Thyroid gland (tissue), 4 donors: Measurements from ENCODE around the gene PRPS1. TPM values are rescaled to one million over a fixed set of nuclear protein-coding genes. Genes with fewer than 3 reads are reported as not detected.

ENCODE experiments used
- DNase-seq, 2 donors: peaks; one replicate each; pipeline ENCODE4 v3.0.0-alpha.2; 2019
- H3K27ac ChIP-seq, 3 donors: fragments of 200-600 bp; sonication (generic); 1 replicate in 2 of 3; 2 replicates in 1 of 3; pipeline ENCODE4 v1.5.1; 2016 to 2019; ENCODE audit warnings: mild to moderate bottlenecking in 1 of 3, moderate library complexity in 1 of 3
- H3K27me3 ChIP-seq: fragments of 200-600 bp; sonication (generic); one replicate; pipeline ENCODE4 v1.5.1; 2019
- H3K36me3 ChIP-seq, 2 donors: fragments of 200-600 bp; sonication (generic); one replicate each; pipeline ENCODE4 v1.5.1; 2016 to 2019
- H3K4me1 ChIP-seq, 2 donors: fragments of 200-600 bp; sonication (generic); one replicate each; pipeline ENCODE4 v1.5.1; 2017 to 2019
- H3K4me3 ChIP-seq, 3 donors: fragments of 200-600 bp; sonication (generic); replicated peaks in 1 of 3; 1 replicate in 2 of 3; 2 replicates in 1 of 3; pipeline ENCODE4 v1.5.1; 2016; ENCODE audit warnings: mild to moderate bottlenecking in 1 of 3
- H3K9me3 ChIP-seq: fragments of 200-600 bp; sonication (generic); one replicate; pipeline ENCODE4 v1.5.1; 2017
- CTCF ChIP-seq, 6 experiments: fragments of 200-600 bp in 3 of 6; fragments of 450-650 bp in 3 of 6; sonication (generic) in 3 of 6; IDR thresholded peaks; one replicate each; pipeline ENCODE4 v1.5.1; 2016 to 2019; ENCODE audit warnings: antibody characterized with exemption in 6 of 6, mild to moderate bottlenecking in 2 of 6, inconsistent platforms in 1 of 6, moderate library complexity in 1 of 6
- POLR2A ChIP-seq, 2 donors: fragments of 450-650 bp; IDR thresholded peaks; one replicate each; pipeline ENCODE4 v1.6.1; 2017; ENCODE audit warnings: antibody characterized with exemption in 2 of 2, mild to moderate bottlenecking in 2 of 2, moderate library complexity in 1 of 2
- WGBS, 2 donors: methylation state at CpG; one replicate each; pipeline ENCODE4 v1.1.5; 2017; 5-methylcytosine and 5-hydroxymethylcytosine counted together
- intact Hi-C: fragments of 100-400 bp; cut with DNase I; formaldehyde crosslinking; loops from one replicate; pipeline ENCODE4 v1.15.1; 2023
- total RNA-seq, 4 donors: library from RNA; depleted of rRNA; stranded (reverse); fragments of >200 nt; gene quantifications; one replicate each; pipeline ENCODE4 v1.2.3, GENCODE V29; 2016

PRPS1 gene
- total RNA-seq, 4 donors from 2014 or later, result 45.1 to 69.6 (median 62.8) TPM

- intact Hi-C loops, result no loop called here
- H3K36me3 ChIP-seq, result no peaks in the 10 kb centered on the region
- 70 to 89% methylated on average over 6 to 7 of the region's 7 CpGs for WGBS, 2 donors
- H3K4me3 ChIP-seq, result no peak overlapping the region
- H3K9me3 ChIP-seq, result no peaks in the 10 kb centered on the region
- TF ChIP-seq POLR2A (IDR thresholded peaks at IDR 0.05) (no peak), CTCF (IDR thresholded peaks at IDR 0.05) (no peak)
- no peaks in the 10 kb centered on the region for H3K4me1 ChIP-seq
- H3K27ac ChIP-seq, result no peak overlapping the region
- DNase-seq, result no peak
- H3K27me3 ChIP-seq, result no peaks in the 10 kb centered on the region
These were observed 8.4 kb upstream of the PRPS1 start for GRCh38 chrX:107619885-107620322.

- no peak for TF ChIP-seq POLR2A (IDR thresholded peaks at IDR 0.05)
- no peak for TF ChIP-seq CTCF (IDR thresholded peaks at IDR 0.05)
- no peak for DNase-seq
- H3K4me1 ChIP-seq, result peaks cover 0 to 1% of the 10 kb centered on the region in 2 donors
- H3K36me3 ChIP-seq, result no peaks in the 10 kb centered on the region
- H3K27ac ChIP-seq, result no peak overlapping the region
- H3K27me3 ChIP-seq, result no peaks in the 10 kb centered on the region
- intact Hi-C loops, result no loop called here
- WGBS, 2 donors, result 100% methylated on average over 2 of the region's 2 CpGs
- no peaks in the 10 kb centered on the region for H3K9me3 ChIP-seq
- H3K4me3 ChIP-seq, result no peak overlapping the region
These were observed 3.4 kb upstream of the PRPS1 start for GRCh38 chrX:107624893-107625292.

- Histone ChIP-seq H3K4me3 (no peak overlapping the region), H3K27me3 (no peaks in the 10 kb centered on the region), H3K36me3 (no peaks in the 10 kb centered on the region), H3K27ac (no peak overlapping the region), H3K4me1 (peaks cover 0 to 10% of the 10 kb centered on the region in 2 donors), H3K9me3 (no peaks in the 10 kb centered on the region)
- no peak for DNase-seq
- WGBS, 2 donors, result 89 to 97% methylated on average over 5 of the region's 5 CpGs
- TF ChIP-seq CTCF (IDR thresholded peaks at IDR 0.05) (no peak), POLR2A (IDR thresholded peaks at IDR 0.05) (no peak)
- intact Hi-C loops, result no loop called here
These were observed 2.6 kb upstream of the PRPS1 start for GRCh38 chrX:107625739-107626138.

GRCh38 chrX:107626481-107626880, 1.8 kb upstream of the PRPS1 start:
- intact Hi-C loops, result no loop called here
- TF ChIP-seq POLR2A (IDR thresholded peaks at IDR 0.05), result no peak
- no peak for TF ChIP-seq CTCF (IDR thresholded peaks at IDR 0.05)
- no peak overlapping the region for H3K27ac ChIP-seq

DNA sequence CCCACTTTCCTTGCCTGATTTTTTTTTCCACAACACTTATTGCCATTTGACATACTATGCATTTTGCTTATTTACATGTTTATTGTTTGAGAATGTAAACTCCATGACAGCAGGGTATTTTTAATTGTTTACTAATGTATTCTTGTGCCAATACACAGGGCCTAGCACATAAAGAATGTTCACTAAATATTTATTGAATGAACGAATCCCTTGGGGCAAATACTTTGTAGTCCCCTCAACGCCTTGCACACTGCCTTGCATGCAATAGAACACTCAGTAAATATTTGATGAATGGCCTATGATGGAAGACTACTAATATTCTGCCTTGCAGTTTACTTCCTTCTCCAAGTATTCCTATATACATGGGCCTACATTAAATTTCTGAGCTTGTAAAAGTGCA, 1.4 kb upstream of the PRPS1 start:
- H3K36me3 ChIP-seq, result no peaks in the 10 kb centered on the region
- intact Hi-C loops, result no loop called here

More at GRCh38 chrX:107626481-107626880, 1.8 kb upstream of the PRPS1 start:
- Histone ChIP-seq H3K36me3 (no peaks in the 10 kb centered on the region), H3K27me3 (no peaks in the 10 kb centered on the region), H3K4me3 (no peak overlapping the region), H3K4me1 (peaks cover 0 to 10% of the 10 kb centered on the region in 2 donors), H3K9me3 (no peaks in the 10 kb centered on the region)
- no peak for DNase-seq
- 85 to 88% methylated on average over 12 of the region's 12 CpGs for WGBS, 2 donors

More for the DNA sequence above, 1.4 kb upstream of the PRPS1 start:
- Histone ChIP-seq H3K9me3 (no peaks in the 10 kb centered on the region), H3K27ac (no peak overlapping the region), H3K4me1 (peaks cover 0 to 10% of the 10 kb centered on the region in 2 donors), H3K27me3 (no peaks in the 10 kb centered on the region), H3K4me3 (no peak overlapping the region)
- WGBS, 2 donors, result 100% methylated on average over 2 of the region's 2 CpGs
- no peak for DNase-seq
- no peak for TF ChIP-seq CTCF (IDR thresholded peaks at IDR 0.05)
- no peak for TF ChIP-seq POLR2A (IDR thresholded peaks at IDR 0.05)
